ENCODE data around the gene KDM4B. TPM values are rescaled to one million over a fixed set of nuclear protein-coding genes. Genes with fewer than 3 reads are reported as not detected.

KDM4B gene
- polyA plus RNA-seq, 3 donors, result 6.4 to 22.7 (median 12.7) TPM

- Histone ChIP-seq H2AFZ (ENCODE audit: insufficient read depth, low read depth, low read length, poor library complexity, severe bottlenecking) (no peak overlapping the region), H3K4me2 (replicated peaks; ENCODE audit: extremely low read depth, low read length, poor library complexity, severe bottlenecking) (no peak overlapping the region), H3K9ac (ENCODE audit: insufficient read depth, low read length, poor library complexity, severe bottlenecking) (no peak overlapping the region), H3K79me2 (ENCODE audit: insufficient read depth, low read length) (no peaks in the 10 kb centered on the region), H3K9me3 (replicated peaks in 1 of 2; ENCODE audit: control insufficient read depth in 1 of 2, insufficient read depth in 1 of 2, low read length in 2 of 2) (no peaks in the 10 kb centered on the region), H3K36me3 (replicated peaks in 1 of 2; ENCODE audit: control insufficient read depth in 1 of 2, insufficient read depth in 2 of 2, low read length in 2 of 2) (peaks cover 45 to 68% of the 10 kb centered on the region in 2 donors), H3K4me3 (replicated peaks in 1 of 3; ENCODE audit: low read depth in 2 of 3, low read length in 3 of 3) (no peak overlapping the region), H3K27ac (ENCODE audit: low read depth in 1 of 2, low read length in 2 of 2) (no peak overlapping the region), H4K20me1 (ENCODE audit: insufficient read depth, low read length) (peaks cover 90% of the 10 kb centered on the region), H3K27me3 (ENCODE audit: control insufficient read depth in 2 of 2, insufficient read depth in 2 of 2, low read length in 2 of 2) (no peaks in the 10 kb centered on the region), H3K4me1 (ENCODE audit: control insufficient read depth in 1 of 2, insufficient read depth in 2 of 2, low read length in 2 of 2) (no peaks in the 10 kb centered on the region)
- intact Hi-C loops (cut with micrococcal nuclease), result no loop called here
- peaks cover 46 to 59% of the 10 kb centered on the region in 2 donors for H3K36me3 Mint-ChIP-seq
- H3K9me3 Mint-ChIP-seq, result peaks cover 0 to 3% (median 0%) of the 10 kb centered on the region in 7 donors
- H3K4me3 Mint-ChIP-seq, result no peak overlapping the region
- TF ChIP-seq, protein P1, sequence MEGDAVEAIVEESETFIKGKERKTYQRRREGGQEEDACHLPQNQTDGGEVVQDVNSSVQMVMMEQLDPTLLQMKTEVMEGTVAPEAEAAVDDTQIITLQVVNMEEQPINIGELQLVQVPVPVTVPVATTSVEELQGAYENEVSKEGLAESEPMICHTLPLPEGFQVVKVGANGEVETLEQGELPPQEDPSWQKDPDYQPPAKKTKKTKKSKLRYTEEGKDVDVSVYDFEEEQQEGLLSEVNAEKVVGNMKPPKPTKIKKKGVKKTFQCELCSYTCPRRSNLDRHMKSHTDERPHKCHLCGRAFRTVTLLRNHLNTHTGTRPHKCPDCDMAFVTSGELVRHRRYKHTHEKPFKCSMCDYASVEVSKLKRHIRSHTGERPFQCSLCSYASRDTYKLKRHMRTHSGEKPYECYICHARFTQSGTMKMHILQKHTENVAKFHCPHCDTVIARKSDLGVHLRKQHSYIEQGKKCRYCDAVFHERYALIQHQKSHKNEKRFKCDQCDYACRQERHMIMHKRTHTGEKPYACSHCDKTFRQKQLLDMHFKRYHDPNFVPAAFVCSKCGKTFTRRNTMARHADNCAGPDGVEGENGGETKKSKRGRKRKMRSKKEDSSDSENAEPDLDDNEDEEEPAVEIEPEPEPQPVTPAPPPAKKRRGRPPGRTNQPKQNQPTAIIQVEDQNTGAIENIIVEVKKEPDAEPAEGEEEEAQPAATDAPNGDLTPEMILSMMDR (IDR thresholded peaks at IDR 0.05), result no peak
- 98% methylated on average over 34 of the region's 39 CpGs for WGBS (ENCODE audit: insufficient coverage)
- DNase-seq, result no peak
- H3K27me3 Mint-ChIP-seq (ENCODE audit: low read depth in 3 of 3), result peaks cover 0 to 1% (median 0%) of the 10 kb centered on the region in 3 donors
- H3K27ac Mint-ChIP-seq, result no peak overlapping the region
- no peaks in the 10 kb centered on the region for H3K4me1 Mint-ChIP-seq
Measured at GRCh38 chr19:5047251-5047935, 78.5 kb downstream of the KDM4B start.

GRCh38 chr19:5048091-5048726 lies 79.3 kb downstream of the KDM4B start:
- Histone ChIP-seq H3K27me3 (ENCODE audit: control insufficient read depth in 2 of 2, insufficient read depth in 2 of 2, low read length in 2 of 2) (no peaks in the 10 kb centered on the region), H2AFZ (ENCODE audit: insufficient read depth, low read depth, low read length, poor library complexity, severe bottlenecking) (no peak overlapping the region), H3K9me3 (replicated peaks in 1 of 2; ENCODE audit: control insufficient read depth in 1 of 2, insufficient read depth in 1 of 2, low read length in 2 of 2) (no peaks in the 10 kb centered on the region), H3K27ac (ENCODE audit: low read depth in 1 of 2, low read length in 2 of 2) (no peak overlapping the region), H3K4me1 (ENCODE audit: control insufficient read depth in 1 of 2, insufficient read depth in 2 of 2, low read length in 2 of 2) (no peaks in the 10 kb centered on the region), H4K20me1 (ENCODE audit: insufficient read depth, low read length) (peaks cover 90% of the 10 kb centered on the region), H3K4me3 (replicated peaks in 1 of 3; ENCODE audit: low read depth in 2 of 3, low read length in 3 of 3) (no peak overlapping the region), H3K4me2 (replicated peaks; ENCODE audit: extremely low read depth, low read length, poor library complexity, severe bottlenecking) (no peak overlapping the region), H3K9ac (ENCODE audit: insufficient read depth, low read length, poor library complexity, severe bottlenecking) (no peak overlapping the region), H3K36me3 (replicated peaks in 1 of 2; ENCODE audit: control insufficient read depth in 1 of 2, insufficient read depth in 2 of 2, low read length in 2 of 2) (peaks cover 41 to 59% of the 10 kb centered on the region in 2 donors), H3K79me2 (ENCODE audit: insufficient read depth, low read length) (no peaks in the 10 kb centered on the region)
- H3K4me3 Mint-ChIP-seq, result no peak overlapping the region
- no peak overlapping the region for H3K27ac Mint-ChIP-seq
- no peaks in the 10 kb centered on the region for H3K4me1 Mint-ChIP-seq
- H3K36me3 Mint-ChIP-seq, result peaks cover 42 to 54% of the 10 kb centered on the region in 2 donors
- WGBS (ENCODE audit: insufficient coverage), result 44% methylated on average over 42 of the region's 44 CpGs
- peaks cover 0 to under 1% (median 0%) of the 10 kb centered on the region in 7 donors for H3K9me3 Mint-ChIP-seq
- intact Hi-C loops (cut with micrococcal nuclease), result no loop called here
- H3K27me3 Mint-ChIP-seq (ENCODE audit: low read depth in 3 of 3), result peaks cover 0 to 1% (median 0%) of the 10 kb centered on the region in 3 donors
- peak; percentile 24 to 57 (median 33) for DNase-seq
- TF ChIP-seq, protein P1 (IDR thresholded peaks at IDR 0.05), result peak; percentile 96

All from CD14-positive monocyte (primary cell).